Fibroblast of mammary gland (primary cell): ENCODE results near the gene ARHGEF6.

Experiments
- DNase-seq: peaks from one replicate; pipeline ENCODE4 v3.0.0-alpha.2; 2010; ENCODE audit warnings: low read depth
- H3K4me3 ChIP-seq: 2 replicates; pipeline ENCODE4 v1.5.1; 2011; ENCODE audit warnings: low read depth, mild to moderate bottlenecking, low read length, moderate library complexity; ENCODE audit not compliant: control insufficient read depth
- TF ChIP-seq, protein P1 (sequence below): conservative IDR thresholded peaks from 2 replicates; pipeline ENCODE4 v1.5.1; 2011; ENCODE audit warnings: low read depth, low read length, inconsistent platforms; ENCODE audit not compliant: control insufficient read depth, insufficient read depth

ARHGEF6 gene

DNA sequence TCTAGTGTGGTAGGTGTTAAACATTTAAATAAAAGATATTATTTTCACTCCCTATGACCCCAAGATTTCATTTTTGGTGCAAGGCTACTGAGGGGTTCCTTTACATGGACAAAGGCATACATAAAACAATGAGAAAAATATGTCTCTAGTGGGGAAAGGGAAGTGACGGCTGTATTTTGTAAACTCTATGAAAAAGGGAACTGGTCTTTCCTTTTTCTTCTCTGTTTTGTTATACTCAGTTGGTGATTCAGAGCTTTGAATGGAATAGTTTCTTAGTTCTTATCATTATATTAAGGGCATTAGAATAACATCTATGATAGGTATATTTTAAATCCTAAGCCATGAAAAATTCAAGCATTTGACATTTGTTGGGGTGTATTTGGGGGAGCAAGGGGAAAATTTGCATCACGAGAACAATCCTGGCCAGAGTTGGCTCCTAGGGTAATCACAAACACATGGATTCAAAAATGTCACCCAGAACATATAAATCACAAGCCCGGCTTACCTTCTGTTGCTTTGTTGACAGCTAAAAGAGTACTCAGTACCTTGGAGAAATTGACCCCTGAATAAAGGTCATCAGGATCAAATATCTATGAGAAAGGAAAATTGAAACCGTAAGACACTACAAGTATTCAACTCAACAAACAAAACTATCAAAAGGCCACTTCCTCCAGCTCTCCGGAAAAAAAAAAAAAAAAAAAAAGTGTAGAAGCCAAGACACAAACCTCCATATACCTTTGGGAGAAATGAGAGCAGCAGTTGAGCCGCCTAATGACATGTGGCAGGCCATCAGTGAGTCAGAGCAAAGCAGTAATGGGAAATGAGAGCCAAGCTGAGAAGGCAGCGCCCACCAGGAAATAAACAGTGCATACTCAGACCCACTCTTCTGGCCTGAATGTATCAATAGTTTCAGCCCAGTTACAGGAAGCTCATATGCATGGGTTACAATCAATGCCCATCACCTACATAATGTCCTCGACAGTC lies 33.4 kb downstream of the ARHGEF6 start:
- H3K4me3 ChIP-seq: no peak overlapping the region
- TF ChIP-seq, protein P1, sequence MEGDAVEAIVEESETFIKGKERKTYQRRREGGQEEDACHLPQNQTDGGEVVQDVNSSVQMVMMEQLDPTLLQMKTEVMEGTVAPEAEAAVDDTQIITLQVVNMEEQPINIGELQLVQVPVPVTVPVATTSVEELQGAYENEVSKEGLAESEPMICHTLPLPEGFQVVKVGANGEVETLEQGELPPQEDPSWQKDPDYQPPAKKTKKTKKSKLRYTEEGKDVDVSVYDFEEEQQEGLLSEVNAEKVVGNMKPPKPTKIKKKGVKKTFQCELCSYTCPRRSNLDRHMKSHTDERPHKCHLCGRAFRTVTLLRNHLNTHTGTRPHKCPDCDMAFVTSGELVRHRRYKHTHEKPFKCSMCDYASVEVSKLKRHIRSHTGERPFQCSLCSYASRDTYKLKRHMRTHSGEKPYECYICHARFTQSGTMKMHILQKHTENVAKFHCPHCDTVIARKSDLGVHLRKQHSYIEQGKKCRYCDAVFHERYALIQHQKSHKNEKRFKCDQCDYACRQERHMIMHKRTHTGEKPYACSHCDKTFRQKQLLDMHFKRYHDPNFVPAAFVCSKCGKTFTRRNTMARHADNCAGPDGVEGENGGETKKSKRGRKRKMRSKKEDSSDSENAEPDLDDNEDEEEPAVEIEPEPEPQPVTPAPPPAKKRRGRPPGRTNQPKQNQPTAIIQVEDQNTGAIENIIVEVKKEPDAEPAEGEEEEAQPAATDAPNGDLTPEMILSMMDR: no peak
- DNase-seq: no peak

DNA sequence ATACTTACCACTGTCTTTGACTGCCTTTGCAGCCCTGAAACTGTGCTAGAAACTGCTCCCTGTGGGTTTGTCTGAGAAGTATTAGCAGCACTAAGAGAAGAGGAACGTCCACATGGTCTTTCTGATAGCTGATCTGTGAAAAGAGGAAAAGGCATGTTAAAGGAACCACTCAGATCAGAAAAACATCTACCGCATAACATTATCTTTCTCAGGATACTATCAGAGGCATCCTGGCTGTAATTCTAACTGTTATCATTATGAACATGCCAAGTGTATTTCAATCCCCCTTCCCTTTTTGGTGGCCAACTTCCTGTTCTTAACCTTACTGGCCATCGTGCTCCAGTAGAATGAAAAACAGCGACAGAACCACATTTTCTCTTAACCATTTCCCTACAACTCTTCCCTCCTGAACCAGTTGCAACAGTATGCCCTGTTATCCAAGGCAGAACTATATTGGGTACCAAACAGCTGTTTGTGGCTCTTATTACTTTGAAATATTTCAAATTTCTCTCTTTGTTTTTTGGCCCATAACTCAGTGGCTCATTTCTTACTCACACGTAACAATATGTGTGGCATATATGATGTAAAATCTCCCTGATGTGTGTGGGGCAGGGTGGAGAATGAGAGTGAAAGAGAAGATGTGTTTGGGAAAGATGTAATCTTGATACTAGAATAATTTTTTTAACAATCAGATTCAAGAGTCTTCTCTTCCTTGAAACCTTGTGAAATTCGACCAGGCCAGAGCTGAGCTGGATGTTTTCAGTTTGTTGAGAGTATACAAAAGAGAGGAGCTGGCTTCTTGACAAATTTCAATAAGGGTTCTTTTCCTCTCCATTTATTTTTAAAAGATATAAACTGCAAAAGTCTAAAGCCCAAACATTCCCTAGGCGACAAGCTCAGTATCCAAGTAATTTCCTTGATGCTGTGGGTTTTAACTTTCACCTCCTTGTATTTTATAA lies 35.2 kb downstream of the ARHGEF6 start:
- DNase-seq: no peak
- no peak overlapping the region for H3K4me3 ChIP-seq
- TF ChIP-seq, protein P1: no peak

DNA sequence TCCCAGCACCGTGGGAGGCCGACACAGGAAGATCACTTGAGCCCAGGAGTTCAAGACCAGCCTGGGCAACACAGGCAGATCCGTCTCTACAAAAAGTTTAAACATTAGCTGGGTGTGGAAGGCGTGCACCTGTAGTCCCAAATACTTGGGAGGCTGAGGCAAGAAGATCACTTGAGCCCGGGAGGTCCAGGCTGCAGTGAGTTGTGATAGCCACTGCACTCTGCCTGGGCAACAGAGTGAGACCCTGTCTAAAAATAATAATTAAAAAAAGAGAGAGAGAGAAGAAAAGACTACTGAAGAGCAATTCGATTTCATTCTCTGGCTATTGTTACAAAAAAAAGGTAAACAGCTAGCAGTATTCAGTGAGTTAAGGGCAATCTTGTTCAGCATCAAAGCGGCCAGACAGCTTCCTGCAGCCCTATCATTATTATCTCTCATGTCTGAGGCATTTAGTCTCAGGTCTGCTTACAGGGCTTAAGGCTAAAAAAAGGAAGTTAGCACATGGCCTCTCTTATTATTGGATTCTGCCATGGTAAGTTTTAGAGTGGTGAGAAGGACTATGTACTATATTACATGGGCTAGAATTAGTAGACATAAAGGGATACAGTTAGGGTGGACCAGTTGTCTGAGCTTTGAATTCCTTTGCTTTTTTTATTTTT lies 37.9 kb downstream of the ARHGEF6 start:
- no peak overlapping the region for H3K4me3 ChIP-seq
- no peak for DNase-seq

DNA sequence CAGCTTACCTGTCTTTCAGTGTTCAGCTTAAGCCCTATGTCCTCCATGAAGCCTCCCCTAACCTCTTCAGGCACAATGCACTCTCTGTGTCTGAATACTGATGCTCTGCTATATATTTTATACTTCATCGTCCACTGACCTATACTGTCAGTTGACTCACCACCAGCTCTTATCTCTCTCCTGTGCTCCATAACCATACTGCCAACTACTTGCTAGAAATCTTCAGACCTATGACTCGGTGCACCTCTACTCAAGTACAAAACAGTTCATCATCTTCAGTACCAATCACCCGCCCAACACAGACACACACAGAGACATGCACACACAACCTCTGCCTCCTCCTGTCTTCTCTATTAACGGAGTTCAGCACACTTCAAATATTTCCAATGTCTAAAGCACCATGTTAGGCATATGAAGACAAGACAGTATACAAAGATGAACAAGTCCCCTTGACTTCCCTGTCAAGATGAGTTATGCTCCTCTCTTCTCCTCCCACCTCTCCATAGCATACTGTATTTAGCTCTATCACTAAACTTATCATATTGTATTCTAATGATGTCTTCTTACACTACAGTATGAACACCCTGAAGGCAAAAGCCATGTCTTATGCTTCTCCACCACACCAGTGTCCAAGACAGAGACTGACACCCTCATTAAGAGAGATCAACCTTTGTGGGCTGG lies 42.5 kb downstream of the ARHGEF6 start:
- TF ChIP-seq, protein P1: no peak
- DNase-seq: no peak
- no peak overlapping the region for H3K4me3 ChIP-seq

More for the DNA sequence above, 37.9 kb downstream of the ARHGEF6 start:
- TF ChIP-seq, protein P1: no peak

DNA sequence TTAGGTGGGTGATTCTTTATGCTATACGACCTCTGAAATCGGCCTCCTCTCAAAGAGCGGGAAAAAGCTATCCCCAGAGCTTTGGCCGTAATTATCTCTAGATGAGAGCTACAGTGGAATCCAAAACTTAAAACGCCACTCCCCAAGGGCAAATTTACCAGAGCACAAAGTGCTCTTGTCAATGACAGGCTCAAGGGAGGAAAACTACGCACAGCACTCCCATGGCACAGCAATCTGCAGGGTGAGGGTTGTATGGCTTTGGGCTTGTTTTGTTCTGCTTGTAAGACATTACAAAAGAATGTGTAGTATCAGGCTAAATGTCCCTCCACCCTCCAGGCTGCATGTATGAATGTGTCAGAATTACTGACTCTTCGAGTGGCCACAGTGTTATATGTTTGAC lies 44.0 kb downstream of the ARHGEF6 start:
- TF ChIP-seq, protein P1: no peak
- DNase-seq: no peak
- no peak overlapping the region for H3K4me3 ChIP-seq

DNA sequence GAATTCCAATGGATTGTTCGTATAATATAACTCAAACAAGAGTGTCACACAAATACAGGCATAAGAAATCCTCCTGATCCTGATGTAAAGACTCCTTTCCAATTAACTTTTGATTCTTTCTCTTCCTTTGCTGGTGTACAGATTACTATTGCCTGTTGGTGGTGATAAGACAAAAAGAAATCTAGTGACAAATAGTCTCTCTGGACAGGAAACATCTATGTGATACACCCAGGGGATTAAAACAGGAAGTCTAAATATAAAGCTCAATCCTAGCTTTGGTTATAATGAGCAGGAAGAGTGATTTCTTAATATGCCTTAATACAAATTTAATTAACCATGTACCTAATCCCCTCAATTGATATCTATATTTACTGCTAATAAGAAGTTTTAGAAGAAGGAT lies 45.1 kb downstream of the ARHGEF6 start:
- TF ChIP-seq, protein P1: no peak
- no peak for DNase-seq
- no peak overlapping the region for H3K4me3 ChIP-seq
